Endothelial cell of umbilical vein (primary cell): ENCODE measurements around the gene LRRK1. TPM values are rescaled to one million over a fixed set of nuclear protein-coding genes. Genes with fewer than 3 reads are reported as not detected.

Source experiments
- BruUV-seq: library from RNA; stranded (reverse); fragments of 400-500 nt; replicated peaks from 2 replicates; lab custom pipeline; 2021; lab: Mats Ljungman, UMichigan
- CTCF ChIA-PET: fragments of 300-600, 350-600 bp; sonication (Branson Sonifier 250); formaldehyde crosslinking; loops from one replicate; lab custom pipeline; 2021; ENCODE audit warnings: antibody characterized with exemption, inconsistent platforms; lab: Charles Lee
- POLR2A ChIA-PET: fragments of 300-600, 350-600 bp; sonication (Branson Sonifier 250); formaldehyde crosslinking; loops from one replicate; lab custom pipeline; 2021; ENCODE audit warnings: antibody characterized with exemption, inconsistent platforms; lab: Charles Lee
- DNase-seq: peaks from one replicate; pipeline ENCODE4 v3.0.0-alpha.2; 2011; ENCODE audit warnings: low read depth, low spot score
- FAIRE-seq: peaks from 2 replicates; lab custom pipeline; 2011; peaks lifted over from hg19 to GRCh38; lab: Jason Lieb, UNC
- H2AFZ ChIP-seq: 2 replicates; pipeline ENCODE4 v1.6.0; 2012; ENCODE audit warnings: low read depth, low read length, control low read depth, inconsistent platforms
- H3K27ac ChIP-seq: 2 replicates; pipeline ENCODE4 v1.5.1; 2011; ENCODE audit warnings: low read depth, mild to moderate bottlenecking, control low read depth, low read length, moderate library complexity; ENCODE audit not compliant: insufficient read depth
- H3K27me3 ChIP-seq, 2 experiments: 2 replicates each; pipeline versions ENCODE4 v1.6.0 to v1.6.1; 2011; ENCODE audit warnings: low read length in 2 of 2, mixed read lengths in 1 of 2; ENCODE audit not compliant: control insufficient read depth in 2 of 2, insufficient read depth in 2 of 2
- H3K36me3 ChIP-seq, 2 experiments: 2 replicates in 1 of 2; 3 replicates in 1 of 2; pipeline ENCODE4 v1.5.1; 2011; ENCODE audit warnings: low read length in 2 of 2, mild to moderate bottlenecking in 1 of 2, moderate library complexity in 1 of 2; ENCODE audit not compliant: control insufficient read depth in 2 of 2, insufficient read depth in 2 of 2; ENCODE audit errors: extremely low read depth in 1 of 2
- H3K4me1 ChIP-seq: 3 replicates; pipeline ENCODE4 v1.5.1; 2011; ENCODE audit warnings: mild to moderate bottlenecking, low read length; ENCODE audit not compliant: control insufficient read depth, insufficient read depth; ENCODE audit errors: extremely low read depth
- H3K4me2 ChIP-seq: 2 replicates; pipeline ENCODE4 v1.6.1; 2011; ENCODE audit warnings: low read length, control low read depth, mixed read lengths; ENCODE audit not compliant: insufficient read depth
- H3K4me3 ChIP-seq, 3 experiments: fragments of 200-600 bp in 1 of 3; sonication (generic), shearing (Covaris generic) in 1 of 3; replicated peaks in 1 of 3; 2 replicates each; pipeline ENCODE4 v1.5.1; 2011 to 2016; ENCODE audit warnings: control low read depth in 3 of 3, low read length in 3 of 3, mild to moderate bottlenecking in 2 of 3, inconsistent platforms in 1 of 3, low read depth in 1 of 3, moderate library complexity in 1 of 3; ENCODE audit not compliant: insufficient read depth in 1 of 3
- H3K79me2 ChIP-seq: 2 replicates; pipeline ENCODE4 v1.6.0; 2012; ENCODE audit warnings: low read length, inconsistent platforms; ENCODE audit not compliant: control insufficient read depth, insufficient read depth
- H3K9ac ChIP-seq: replicated peaks from 2 replicates; pipeline ENCODE3; 2011; ENCODE audit warnings: low read length, control low read depth; ENCODE audit not compliant: insufficient read depth; ENCODE audit errors: extremely low read depth
- H3K9me1 ChIP-seq: replicated peaks from 3 replicates; pipeline ENCODE4 v1.6.0; 2011; ENCODE audit warnings: mild to moderate bottlenecking, low read length; ENCODE audit not compliant: control insufficient read depth, insufficient read depth; ENCODE audit errors: extremely low read depth
- H3K9me3 ChIP-seq: replicated peaks from 2 replicates; pipeline ENCODE4 v1.5.1; 2012; ENCODE audit warnings: low read length, inconsistent platforms; ENCODE audit not compliant: control insufficient read depth, insufficient read depth
- H4K20me1 ChIP-seq: replicated peaks from 2 replicates; pipeline ENCODE3; 2011; ENCODE audit warnings: mild to moderate bottlenecking, low read length; ENCODE audit not compliant: control insufficient read depth, insufficient read depth; ENCODE audit errors: extremely low read depth
- MYC ChIP-seq: IDR thresholded peaks from one replicate; pipeline ENCODE4 v1.6.1; 2011; ENCODE audit warnings: mild to moderate bottlenecking, low read depth, low read length
- POLR2AphosphoS5 ChIP-seq: IDR thresholded peaks from 2 replicates; pipeline ENCODE4 v1.6.1; 2012; ENCODE audit warnings: low read depth, mild to moderate bottlenecking, control low read depth, low read length, moderate library complexity; ENCODE audit not compliant: insufficient read depth
- dilution Hi-C: fragments of 300-500 bp; cut with MboI; formaldehyde crosslinking; loops from one replicate; pipeline ENCODE4 v1.15.0; 2019; ENCODE audit warnings: low sequenced_read_pairs; ENCODE audit not compliant: extremely low pct_ligation_motif_present
- intact Hi-C: fragments of 100-400 bp; cut with micrococcal nuclease; formaldehyde crosslinking; loops from one replicate; pipeline ENCODE4 v1.10.0; 2022
- polyA plus RNA-seq, 4 experiments: library from polyadenylated mRNA; depleted of rRNA in 3 of 4; stranded (reverse) in 3 of 4; unstranded in 1 of 4; fragments of >200 nt; gene quantifications; 2 replicates each; pipeline versions ENCODE4 v1.2.1 to v1.2.3, GENCODE V29; 2011 to 2012; ENCODE audit warnings: missing spikeins in 1 of 4
- total RNA-seq: library from RNA; stranded (reverse); gene quantifications from 2 replicates; pipeline ENCODE4 v1.2.3, GENCODE V29; 2021
- TF ChIP-seq, protein P1 (sequence below): IDR thresholded peaks from 2 replicates; pipeline ENCODE4 v1.6.1; 2011; ENCODE audit not compliant: insufficient read depth, insufficient read length
- TF ChIP-seq, protein P2 (sequence below), 2 donors: IDR thresholded peaks; 1 replicate in 1 of 2; 2 replicates in 1 of 2; pipeline ENCODE4 v1.5.1; 2011; ENCODE audit warnings: low read length in 2 of 2, mild to moderate bottlenecking in 2 of 2, moderate library complexity in 2 of 2, control low read depth in 1 of 2, inconsistent platforms in 1 of 2, low read depth in 1 of 2; ENCODE audit not compliant: insufficient read depth in 1 of 2; ENCODE audit errors: extremely low read depth in 1 of 2

The LRRK1 gene
- total and polyA plus RNA-seq, 2 donors (not counting 3 experiments of a cell fraction or from before 2014, with no cell fraction given) = 11.0 to 22.1 TPM

DNA sequence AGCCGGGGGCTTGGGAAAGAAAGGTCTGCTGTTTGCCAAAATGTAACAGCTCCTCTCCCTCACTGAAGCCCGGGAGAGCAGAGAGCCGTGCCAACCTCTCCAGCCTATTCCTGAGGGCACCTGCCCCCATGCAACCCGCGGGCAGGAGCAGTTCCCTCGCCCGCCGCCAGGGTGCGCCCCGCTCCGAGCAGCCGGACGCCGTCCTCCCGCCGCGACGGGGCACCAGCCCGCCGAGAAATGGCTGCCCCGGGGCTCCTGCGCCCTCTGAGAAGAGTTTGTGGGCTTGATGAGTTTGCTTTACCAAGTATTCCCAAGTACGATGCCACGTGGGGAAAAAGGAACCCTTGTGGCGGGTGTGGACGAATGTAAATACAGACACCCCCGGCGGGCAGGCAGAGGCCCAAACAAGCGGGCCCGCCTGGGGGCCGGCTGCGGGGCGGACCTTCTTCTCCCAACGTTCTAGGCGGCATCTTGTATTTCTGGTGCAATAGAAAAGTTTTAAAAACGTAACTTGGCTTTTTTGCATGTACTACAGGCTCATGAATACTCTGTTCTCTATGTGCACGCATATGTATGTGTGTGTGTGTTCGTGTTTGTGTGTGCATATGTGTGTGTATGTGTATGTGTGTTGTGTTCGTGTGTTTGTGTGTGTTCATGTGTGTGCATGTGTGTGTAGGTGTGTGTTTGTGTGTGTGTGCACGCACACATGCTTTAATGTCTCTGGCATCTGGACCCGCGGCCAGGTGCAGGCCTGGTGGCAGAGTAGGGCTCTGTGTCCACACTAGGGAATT lies 169.8 kb downstream of the LRRK1 start:
- Histone ChIP-seq H3K27ac (no peak overlapping the region), H3K27me3 (no peaks in the 10 kb centered on the region), H3K36me3 (no peaks in the 10 kb centered on the region), H3K4me1 (peaks cover 17% of the 10 kb centered on the region), H3K4me2 (no peak overlapping the region), H3K9me1 (no peaks in the 10 kb centered on the region), H3K79me2 (no peaks in the 10 kb centered on the region), H4K20me1 (no peaks in the 10 kb centered on the region), H3K9me3 (no peaks in the 10 kb centered on the region), H2AFZ (peak overlapping the region; percentile 67), H3K9ac (no peak overlapping the region), H3K4me3 (no peak overlapping the region)
- dilution Hi-C loops = no loop called here
- intact Hi-C loops = loop anchor here (1.0 kb wide), 3 partner anchors 19 to 169 kb away; no protein-coding TSS in a partner anchor
- ChIA-PET CTCF (interaction anchor here (0.7 to 5.0 kb wide), 10 partner anchors 12 to 171 kb away, joined by 3 to 33 read pairs (median 7); partner anchors contain the start of gene CHSY1), POLR2A (no interaction called here)
- BruUV-seq = no TSS peak
- FAIRE-seq = peak; percentile 63
- TF ChIP-seq, protein P1, sequence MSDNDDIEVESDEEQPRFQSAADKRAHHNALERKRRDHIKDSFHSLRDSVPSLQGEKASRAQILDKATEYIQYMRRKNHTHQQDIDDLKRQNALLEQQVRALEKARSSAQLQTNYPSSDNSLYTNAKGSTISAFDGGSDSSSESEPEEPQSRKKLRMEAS = no peak
- no peak for TF ChIP-seq MYC
- TF ChIP-seq POLR2AphosphoS5 = no peak
- TF ChIP-seq, protein P2, sequence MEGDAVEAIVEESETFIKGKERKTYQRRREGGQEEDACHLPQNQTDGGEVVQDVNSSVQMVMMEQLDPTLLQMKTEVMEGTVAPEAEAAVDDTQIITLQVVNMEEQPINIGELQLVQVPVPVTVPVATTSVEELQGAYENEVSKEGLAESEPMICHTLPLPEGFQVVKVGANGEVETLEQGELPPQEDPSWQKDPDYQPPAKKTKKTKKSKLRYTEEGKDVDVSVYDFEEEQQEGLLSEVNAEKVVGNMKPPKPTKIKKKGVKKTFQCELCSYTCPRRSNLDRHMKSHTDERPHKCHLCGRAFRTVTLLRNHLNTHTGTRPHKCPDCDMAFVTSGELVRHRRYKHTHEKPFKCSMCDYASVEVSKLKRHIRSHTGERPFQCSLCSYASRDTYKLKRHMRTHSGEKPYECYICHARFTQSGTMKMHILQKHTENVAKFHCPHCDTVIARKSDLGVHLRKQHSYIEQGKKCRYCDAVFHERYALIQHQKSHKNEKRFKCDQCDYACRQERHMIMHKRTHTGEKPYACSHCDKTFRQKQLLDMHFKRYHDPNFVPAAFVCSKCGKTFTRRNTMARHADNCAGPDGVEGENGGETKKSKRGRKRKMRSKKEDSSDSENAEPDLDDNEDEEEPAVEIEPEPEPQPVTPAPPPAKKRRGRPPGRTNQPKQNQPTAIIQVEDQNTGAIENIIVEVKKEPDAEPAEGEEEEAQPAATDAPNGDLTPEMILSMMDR (IDR thresholded peaks at IDR 0.05; ENCODE audit: extremely low read depth in 1 of 2, insufficient read depth in 1 of 2, low read depth in 1 of 2, low read length in 2 of 2) = peak; percentile 90 to 98
- peak; percentile 47 for DNase-seq
